ENCODE results near the gene SLC45A1.
A peak's percentile ranks its signal among the peaks of the same experiment; 100 is the strongest.

Gene SLC45A1

GRCh38 chr1:8356256-8357209 is 38.6 kb downstream of the SLC45A1 start:
- DNase-seq = peak; percentile 10

- peak; percentile 24 for DNase-seq
Observed at GRCh38 chr1:8357329-8358101, 39.6 kb downstream of the SLC45A1 start.

GRCh38 chr1:8358241-8358896 is 40.5 kb downstream of the SLC45A1 start:
- no peak for DNase-seq

- DNase-seq = no peak
Observed at GRCh38 chr1:8358897-8359616, 41.1 kb downstream of the SLC45A1 start.

GRCh38 chr1:8359617-8360481 is 41.9 kb downstream of the SLC45A1 start:
- DNase-seq = peak; percentile 41

GRCh38 chr1:8360493-8361197 is 42.7 kb downstream of the SLC45A1 start:
- DNase-seq = no peak

- DNase-seq = peak; percentile 8
Observed at GRCh38 chr1:8361198-8361849, 43.4 kb downstream of the SLC45A1 start.

GRCh38 chr1:8362701-8363101 is 44.8 kb downstream of the SLC45A1 start:
- DNase-seq = peak; percentile 22

GRCh38 chr1:8363186-8363766 is 45.4 kb downstream of the SLC45A1 start:
- DNase-seq = no peak

GRCh38 chr1:8363767-8364301 is 45.9 kb downstream of the SLC45A1 start:
- DNase-seq = peak; percentile 19

- peak; percentile 24 for DNase-seq
Observed at GRCh38 chr1:8364528-8365442, 46.9 kb downstream of the SLC45A1 start.

GRCh38 chr1:8365661-8366362 is 47.9 kb downstream of the SLC45A1 start:
- DNase-seq = peak; percentile 15

GRCh38 chr1:8367571-8368194 is 49.8 kb downstream of the SLC45A1 start:
- peak; percentile 16 for DNase-seq

GRCh38 chr1:8368956-8369639 is 51.2 kb downstream of the SLC45A1 start:
- DNase-seq = no peak

GRCh38 chr1:8370046-8370881 is 52.4 kb downstream of the SLC45A1 start:
- no peak for DNase-seq

- no peak for DNase-seq
Observed at GRCh38 chr1:8370905-8371315, 53.0 kb downstream of the SLC45A1 start.

All from left hindlimb (tissue), 1 donor.